GM10248 (cell line): ENCODE results near the gene BCL2L11.

Experiments used
- CTCF ChIA-PET: fragments of 300-600 bp; sonication (Branson Sonifier 250); formaldehyde crosslinking; extraction: SDS; loops from one replicate; lab custom pipeline; 2021; ENCODE audit warnings: antibody characterized with exemption; lab: Yijun Ruan, JAX
- POLR2A ChIA-PET: fragments of 350-650 bp; sonication (Branson Sonifier 250); formaldehyde crosslinking; extraction: SDS; loops from one replicate; lab custom pipeline; 2020; ENCODE audit warnings: antibody characterized with exemption; lab: Yijun Ruan, JAX
- DNase-seq: peaks from one replicate; pipeline ENCODE4 v3.0.0; 2012; ENCODE audit errors: extremely low spot score
- TF ChIP-seq, protein P1 (sequence below): IDR thresholded peaks from 2 replicates; pipeline ENCODE4 v1.5.1; 2012; ENCODE audit warnings: mild to moderate bottlenecking, low read depth; ENCODE audit errors: extremely low read depth, missing control alignments, control extremely low read depth

The BCL2L11 gene

DNA sequence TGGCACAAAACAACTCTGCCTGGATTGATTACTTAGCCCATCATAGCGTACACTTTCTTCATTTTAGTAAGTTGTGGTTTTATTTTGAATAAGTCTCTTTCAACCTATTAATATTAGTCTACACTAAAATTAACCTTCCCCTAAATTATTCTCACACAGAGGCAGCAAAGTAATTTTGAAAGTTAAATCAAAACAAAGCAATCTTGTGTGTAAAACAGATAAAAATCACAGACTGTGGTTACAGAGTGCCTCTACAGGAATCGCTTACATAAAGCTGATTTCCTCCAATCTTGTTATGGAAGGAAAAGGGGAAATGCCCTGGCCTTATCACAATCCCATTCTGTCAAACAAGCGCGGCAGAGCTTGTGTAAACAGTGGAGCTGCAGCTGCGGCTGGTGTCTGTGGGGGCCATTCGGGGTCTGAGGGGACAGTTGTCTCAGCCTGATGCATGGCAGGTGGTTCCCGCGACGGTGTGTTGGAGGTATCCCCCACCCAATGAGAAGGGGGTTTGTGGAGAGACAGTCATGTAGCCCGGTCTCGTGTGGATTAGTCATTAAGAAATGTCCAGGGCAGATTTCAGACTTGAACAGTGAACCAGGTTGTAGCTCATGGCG lies 42.1 kb downstream of the BCL2L11 start:
- no peak for DNase-seq
- ChIA-PET POLR2A (no interaction called here), CTCF (interaction anchor here (0.8 kb wide), 1 partner anchor 308 kb away, joined by 3 read pairs; no protein-coding TSS in a partner anchor)
- TF ChIP-seq, protein P1, sequence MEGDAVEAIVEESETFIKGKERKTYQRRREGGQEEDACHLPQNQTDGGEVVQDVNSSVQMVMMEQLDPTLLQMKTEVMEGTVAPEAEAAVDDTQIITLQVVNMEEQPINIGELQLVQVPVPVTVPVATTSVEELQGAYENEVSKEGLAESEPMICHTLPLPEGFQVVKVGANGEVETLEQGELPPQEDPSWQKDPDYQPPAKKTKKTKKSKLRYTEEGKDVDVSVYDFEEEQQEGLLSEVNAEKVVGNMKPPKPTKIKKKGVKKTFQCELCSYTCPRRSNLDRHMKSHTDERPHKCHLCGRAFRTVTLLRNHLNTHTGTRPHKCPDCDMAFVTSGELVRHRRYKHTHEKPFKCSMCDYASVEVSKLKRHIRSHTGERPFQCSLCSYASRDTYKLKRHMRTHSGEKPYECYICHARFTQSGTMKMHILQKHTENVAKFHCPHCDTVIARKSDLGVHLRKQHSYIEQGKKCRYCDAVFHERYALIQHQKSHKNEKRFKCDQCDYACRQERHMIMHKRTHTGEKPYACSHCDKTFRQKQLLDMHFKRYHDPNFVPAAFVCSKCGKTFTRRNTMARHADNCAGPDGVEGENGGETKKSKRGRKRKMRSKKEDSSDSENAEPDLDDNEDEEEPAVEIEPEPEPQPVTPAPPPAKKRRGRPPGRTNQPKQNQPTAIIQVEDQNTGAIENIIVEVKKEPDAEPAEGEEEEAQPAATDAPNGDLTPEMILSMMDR, result no peak

DNA sequence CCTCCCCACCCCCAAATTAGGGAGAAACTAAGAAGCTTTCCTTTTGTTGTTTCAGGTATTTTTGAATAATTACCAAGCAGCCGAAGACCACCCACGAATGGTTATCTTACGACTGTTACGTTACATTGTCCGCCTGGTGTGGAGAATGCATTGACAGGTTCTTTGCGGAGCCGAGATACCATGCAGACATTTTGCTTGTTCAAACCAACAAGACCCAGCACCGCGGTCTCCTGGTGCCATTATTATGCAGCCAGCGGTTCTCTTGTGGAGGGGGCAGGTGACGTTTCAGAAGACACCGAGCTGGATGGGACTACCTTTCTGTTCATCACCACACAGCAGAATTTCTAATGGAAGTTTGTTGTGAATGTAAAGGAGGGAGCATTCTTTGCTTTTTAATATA lies 43.4 kb downstream of the BCL2L11 start:
- ChIA-PET CTCF (no interaction called here), POLR2A (no interaction called here)
- TF ChIP-seq, protein P1, result no peak
- DNase-seq, result no peak

DNA sequence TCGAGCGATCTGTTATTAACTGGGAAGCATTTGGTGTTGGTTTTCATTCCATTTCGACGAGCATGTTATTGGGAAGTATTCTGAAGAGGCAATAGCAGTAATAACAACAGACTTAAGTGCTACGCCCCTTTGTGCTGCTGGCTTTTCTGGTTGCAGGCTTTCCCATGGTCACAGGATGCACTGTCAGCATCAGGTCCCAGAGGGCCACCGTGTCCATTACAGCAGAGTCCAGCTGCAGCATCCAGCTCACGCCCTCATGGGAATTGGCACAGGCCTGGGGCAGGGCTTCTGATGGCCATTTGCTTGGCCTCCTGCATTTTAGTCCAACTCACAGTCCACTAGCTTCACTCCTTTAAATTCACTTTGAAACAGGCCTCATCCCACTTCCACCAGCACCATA lies 44.4 kb downstream of the BCL2L11 start:
- POLR2A ChIA-PET, result no interaction called here
- DNase-seq, result no peak
- TF ChIP-seq, protein P1, result no peak
- CTCF ChIA-PET, result no interaction called here

DNA sequence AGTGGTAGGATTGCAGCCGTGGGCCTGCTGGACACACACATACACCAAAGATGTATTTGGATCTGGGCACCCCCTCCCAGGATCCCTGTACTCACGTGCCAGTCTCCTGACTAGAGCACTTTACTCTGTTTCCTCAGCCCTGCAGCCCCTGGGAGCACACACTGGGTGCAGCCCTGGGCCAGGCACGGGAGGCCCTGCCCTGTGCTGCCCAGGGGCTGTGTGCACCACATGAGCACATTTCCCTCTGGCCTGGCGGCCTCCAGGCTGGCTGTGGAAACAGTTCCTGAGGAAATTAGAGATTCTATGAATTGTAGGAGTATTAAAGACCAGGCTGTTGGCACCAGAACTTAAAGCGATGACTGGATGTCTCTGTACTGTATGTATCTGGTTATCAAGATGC lies 45.4 kb downstream of the BCL2L11 start:
- TF ChIP-seq, protein P1, result no peak
- ChIA-PET CTCF (no interaction called here), POLR2A (no interaction called here)
- no peak for DNase-seq

DNA sequence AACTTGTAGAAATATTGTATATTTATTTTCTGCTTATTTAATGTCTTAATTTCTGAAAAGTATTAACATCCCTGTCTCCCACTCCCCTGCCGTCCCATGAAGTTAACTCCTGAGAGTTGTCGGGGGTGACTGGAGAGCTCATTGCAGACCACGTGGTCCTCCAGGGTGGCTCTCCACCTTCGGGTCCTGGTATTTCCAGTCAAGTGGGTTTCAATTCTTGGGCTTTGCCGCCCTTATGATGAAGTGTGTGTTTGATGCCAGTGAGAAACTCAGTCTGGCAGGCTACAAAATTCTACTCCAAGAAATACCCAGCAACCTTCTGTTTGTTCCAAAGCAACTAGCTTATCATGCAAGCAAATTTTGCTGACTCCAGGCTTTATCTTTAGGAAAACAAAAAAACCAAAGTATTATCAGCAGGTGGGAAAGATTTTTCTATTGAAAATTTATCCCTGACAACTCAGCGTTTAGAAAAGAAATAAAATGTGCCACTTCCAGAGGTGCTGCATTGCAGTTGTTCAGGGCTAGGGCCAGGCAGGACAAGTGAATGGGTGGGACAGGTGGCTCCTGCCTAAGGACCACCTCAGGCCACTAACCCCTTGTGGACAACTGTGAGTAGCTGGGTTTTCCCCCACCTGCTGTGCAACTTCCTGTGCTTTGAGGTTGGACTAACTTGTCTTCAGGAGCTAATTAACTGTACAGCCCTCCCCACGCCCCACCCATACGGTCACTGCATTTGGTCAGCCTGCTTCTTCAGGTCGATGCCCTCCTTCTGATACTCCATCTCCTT lies 46.6 kb downstream of the BCL2L11 start:
- peak; percentile 37 for DNase-seq
- TF ChIP-seq, protein P1, result no peak
- POLR2A ChIA-PET, result interaction anchor here (1.6 kb wide), 1 partner anchor 47 kb away, joined by 4 read pairs; the partner anchor contains the start of gene BCL2L11
- CTCF ChIA-PET, result interaction anchor here (0.7 to 1.6 kb wide), 4 partner anchors 24 to 72 kb away, joined by 3 to 6 read pairs (median 4); no protein-coding TSS in a partner anchor

DNA sequence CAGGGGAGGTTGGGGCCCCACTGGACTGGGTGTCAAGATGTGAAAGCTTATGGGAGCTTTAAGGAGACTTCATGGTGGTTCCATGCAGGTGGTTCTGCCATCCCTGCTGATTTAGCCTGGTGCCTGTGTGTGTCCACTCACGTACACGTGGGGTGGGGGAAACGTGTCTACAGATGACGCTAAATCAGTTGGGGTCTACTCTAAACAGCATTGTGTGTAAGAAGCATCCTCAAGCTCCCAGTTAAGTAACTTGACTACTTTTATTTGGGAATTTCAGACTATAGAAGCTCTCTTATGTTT lies 47.1 kb downstream of the BCL2L11 start:
- POLR2A ChIA-PET, result interaction anchor here (1.6 kb wide), 1 partner anchor 47 kb away, joined by 4 read pairs; the partner anchor contains the start of gene BCL2L11
- DNase-seq, result no peak
- CTCF ChIA-PET, result interaction anchor here (0.7 to 1.6 kb wide), 4 partner anchors 24 to 72 kb away, joined by 3 to 6 read pairs (median 4); no protein-coding TSS in a partner anchor
- TF ChIP-seq, protein P1, result no peak
